Astrocyte (in vitro differentiated cells and primary cell): ENCODE results near the gene ASCL2. TPM values are rescaled to one million over a fixed set of nuclear protein-coding genes. Genes with fewer than 3 reads are reported as not detected.

ENCODE experiments used
- DNase-seq: peaks from one replicate; pipeline ENCODE4 v3.0.0-alpha.2; 2010; ENCODE audit warnings: low read depth
- FAIRE-seq: peaks from 2 replicates; lab custom pipeline; 2011; peaks lifted over from hg19 to GRCh38; lab: Jason Lieb, UNC
- H2AFZ ChIP-seq: 2 replicates; pipeline ENCODE4 v1.6.0; 2012; ENCODE audit warnings: low read depth, low read length, inconsistent platforms
- H3K27ac ChIP-seq: 2 replicates; pipeline ENCODE4 v1.5.1; 2011; ENCODE audit warnings: low read depth, low read length, inconsistent platforms
- H3K27me3 ChIP-seq: 2 replicates; pipeline ENCODE4 v1.6.0; 2011; ENCODE audit warnings: low read length, inconsistent platforms; ENCODE audit not compliant: insufficient read depth
- H3K36me3 ChIP-seq: 2 replicates; pipeline ENCODE4 v1.5.1; 2011; ENCODE audit warnings: low read length, inconsistent platforms; ENCODE audit not compliant: insufficient read depth
- H3K4me1 ChIP-seq: 2 replicates; pipeline ENCODE4 v1.5.1; 2011; ENCODE audit warnings: low read length, inconsistent platforms; ENCODE audit not compliant: insufficient read depth
- H3K4me2 ChIP-seq: 2 replicates; pipeline ENCODE4 v1.6.0; 2012; ENCODE audit warnings: low read length, inconsistent platforms
- H3K4me3 ChIP-seq: 2 replicates; pipeline ENCODE4 v1.5.1; 2011; ENCODE audit warnings: low read depth, mild to moderate bottlenecking, low read length, inconsistent platforms; ENCODE audit not compliant: insufficient read depth
- H3K79me2 ChIP-seq: 2 replicates; pipeline ENCODE4 v1.6.0; 2012; ENCODE audit warnings: mild to moderate bottlenecking, low read length, inconsistent platforms; ENCODE audit not compliant: insufficient read depth
- H3K9ac ChIP-seq: 2 replicates; pipeline ENCODE4 v1.6.0; 2012; ENCODE audit warnings: mild to moderate bottlenecking, low read length, inconsistent platforms
- H3K9me3 ChIP-seq: 2 replicates; pipeline ENCODE4 v1.5.1; 2012; ENCODE audit warnings: low read depth, mild to moderate bottlenecking, low read length, inconsistent platforms; ENCODE audit not compliant: insufficient read depth
- H4K20me1 ChIP-seq: 2 replicates; pipeline ENCODE4 v1.6.0; 2012; ENCODE audit warnings: low read length, inconsistent platforms; ENCODE audit not compliant: insufficient read depth
- H3K27ac Mint-ChIP-seq: one replicate; pipeline ENCODE4 v1.8.0; 2021; ENCODE audit warnings: mild to moderate bottlenecking, mixed read lengths; ENCODE audit not compliant: unreplicated experiment
- H3K27me3 Mint-ChIP-seq: one replicate; pipeline ENCODE4 v1.8.0; 2021; ENCODE audit warnings: low read depth, mixed read lengths; ENCODE audit not compliant: unreplicated experiment
- H3K36me3 Mint-ChIP-seq: one replicate; pipeline ENCODE4 v1.8.0; 2021; ENCODE audit warnings: low read depth, mixed read lengths; ENCODE audit not compliant: unreplicated experiment
- H3K4me1 Mint-ChIP-seq: one replicate; pipeline ENCODE4 v1.8.0; 2021; ENCODE audit warnings: low read depth, mixed read lengths; ENCODE audit not compliant: unreplicated experiment
- H3K4me3 Mint-ChIP-seq: one replicate; pipeline ENCODE4 v1.8.0; 2021; ENCODE audit warnings: mild to moderate bottlenecking, moderate library complexity, mixed read lengths; ENCODE audit not compliant: unreplicated experiment
- H3K9me3 Mint-ChIP-seq: one replicate; pipeline ENCODE4 v1.8.0; 2021; ENCODE audit warnings: mild to moderate bottlenecking, mixed read lengths; ENCODE audit not compliant: unreplicated experiment
- EZH2 ChIP-seq: IDR thresholded peaks from 2 replicates; pipeline ENCODE4 v1.6.1; 2012; ENCODE audit warnings: mild to moderate bottlenecking, low read length, inconsistent platforms; ENCODE audit not compliant: insufficient read depth
- total RNA-seq: library from RNA; stranded (reverse); gene quantifications from 2 replicates; pipeline ENCODE4 v1.2.1, GENCODE V29; 2021
- TF ChIP-seq, protein P1 (sequence below): IDR thresholded peaks from 2 replicates; pipeline ENCODE4 v1.5.1; 2011; ENCODE audit warnings: low read depth, mild to moderate bottlenecking, inconsistent platforms, low read length, moderate library complexity; ENCODE audit not compliant: insufficient read depth

The ASCL2 gene
- total RNA-seq, 1 donor from 2014 or later = not detected

DNA sequence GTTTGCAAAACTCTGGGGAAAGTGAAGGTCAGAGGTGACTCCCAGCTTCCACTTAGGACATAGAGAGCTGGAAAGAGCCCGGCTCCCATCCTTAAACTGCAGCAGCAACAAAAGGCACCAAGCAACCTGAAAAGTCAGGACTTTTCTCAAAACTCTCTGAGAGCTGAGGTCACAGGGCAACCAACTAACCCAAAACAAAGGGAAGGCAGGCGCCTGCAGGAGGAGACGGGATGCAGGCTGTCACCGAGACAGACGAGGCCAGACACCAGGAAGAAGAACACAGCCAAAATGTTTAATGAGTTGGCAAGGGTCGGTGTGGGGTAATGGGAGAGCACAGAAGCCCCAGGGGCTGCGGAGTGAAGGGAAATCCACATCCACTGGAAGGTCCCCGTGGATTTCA lies 19.9 kb downstream of the ASCL2 start:
- DNase-seq (no peak), FAIRE-seq (no peak)
- no peak overlapping the region for H3K27ac Mint-ChIP-seq
- no peak overlapping the region for H3K4me3 Mint-ChIP-seq
- no peak overlapping the region for H3K4me3 ChIP-seq
- no peaks in the 10 kb centered on the region for H3K79me2 ChIP-seq
- H3K36me3 ChIP-seq = no peaks in the 10 kb centered on the region
- H3K27ac ChIP-seq = no peak overlapping the region
- H3K4me2 ChIP-seq = no peak overlapping the region
- no peak for TF ChIP-seq EZH2
- TF ChIP-seq, protein P1, sequence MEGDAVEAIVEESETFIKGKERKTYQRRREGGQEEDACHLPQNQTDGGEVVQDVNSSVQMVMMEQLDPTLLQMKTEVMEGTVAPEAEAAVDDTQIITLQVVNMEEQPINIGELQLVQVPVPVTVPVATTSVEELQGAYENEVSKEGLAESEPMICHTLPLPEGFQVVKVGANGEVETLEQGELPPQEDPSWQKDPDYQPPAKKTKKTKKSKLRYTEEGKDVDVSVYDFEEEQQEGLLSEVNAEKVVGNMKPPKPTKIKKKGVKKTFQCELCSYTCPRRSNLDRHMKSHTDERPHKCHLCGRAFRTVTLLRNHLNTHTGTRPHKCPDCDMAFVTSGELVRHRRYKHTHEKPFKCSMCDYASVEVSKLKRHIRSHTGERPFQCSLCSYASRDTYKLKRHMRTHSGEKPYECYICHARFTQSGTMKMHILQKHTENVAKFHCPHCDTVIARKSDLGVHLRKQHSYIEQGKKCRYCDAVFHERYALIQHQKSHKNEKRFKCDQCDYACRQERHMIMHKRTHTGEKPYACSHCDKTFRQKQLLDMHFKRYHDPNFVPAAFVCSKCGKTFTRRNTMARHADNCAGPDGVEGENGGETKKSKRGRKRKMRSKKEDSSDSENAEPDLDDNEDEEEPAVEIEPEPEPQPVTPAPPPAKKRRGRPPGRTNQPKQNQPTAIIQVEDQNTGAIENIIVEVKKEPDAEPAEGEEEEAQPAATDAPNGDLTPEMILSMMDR = no peak
- no peak overlapping the region for H3K9ac ChIP-seq
- no peaks in the 10 kb centered on the region for H3K4me1 ChIP-seq
- H3K27me3 Mint-ChIP-seq = peaks cover 33% of the 10 kb centered on the region
- H3K9me3 ChIP-seq = no peaks in the 10 kb centered on the region
- no peaks in the 10 kb centered on the region for H3K4me1 Mint-ChIP-seq
- peaks cover 14% of the 10 kb centered on the region for H3K9me3 Mint-ChIP-seq
- H4K20me1 ChIP-seq = no peaks in the 10 kb centered on the region
- H2AFZ ChIP-seq = no peak overlapping the region
- H3K36me3 Mint-ChIP-seq = no peaks in the 10 kb centered on the region
- peaks cover 2% of the 10 kb centered on the region for H3K27me3 ChIP-seq

DNA sequence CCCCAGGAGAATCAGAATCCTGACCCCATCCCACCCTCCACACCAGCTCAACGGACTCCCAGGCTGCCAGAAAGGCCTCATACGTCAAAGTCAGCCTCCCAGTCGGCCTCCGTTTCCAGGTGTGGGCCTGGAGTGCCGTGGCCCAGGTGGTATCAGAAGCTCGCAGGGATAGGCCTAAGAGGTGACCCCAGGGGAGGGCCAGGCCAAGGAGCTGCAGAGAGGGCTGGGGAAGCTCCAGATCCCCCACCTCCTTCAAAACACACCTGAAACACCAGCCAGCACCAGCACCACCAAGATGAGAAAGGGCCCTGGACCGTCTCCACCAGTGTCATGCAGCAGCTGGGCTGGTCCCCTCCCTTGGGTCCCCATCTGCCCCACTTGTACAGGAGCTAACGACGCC lies 20.3 kb downstream of the ASCL2 start:
- peaks cover 34% of the 10 kb centered on the region for H3K27me3 Mint-ChIP-seq
- Histone ChIP-seq H3K27ac (no peak overlapping the region), H3K27me3 (peaks cover 2% of the 10 kb centered on the region), H3K4me3 (no peak overlapping the region), H3K79me2 (no peaks in the 10 kb centered on the region), H3K4me1 (no peaks in the 10 kb centered on the region), H3K9ac (no peak overlapping the region), H3K4me2 (no peak overlapping the region), H3K36me3 (no peaks in the 10 kb centered on the region), H2AFZ (no peak overlapping the region), H4K20me1 (no peaks in the 10 kb centered on the region), H3K9me3 (no peaks in the 10 kb centered on the region)
- H3K4me1 Mint-ChIP-seq = no peaks in the 10 kb centered on the region
- H3K36me3 Mint-ChIP-seq = no peaks in the 10 kb centered on the region
- no peak overlapping the region for H3K4me3 Mint-ChIP-seq
- no peak for DNase-seq
- TF ChIP-seq, protein P1 = no peak
- TF ChIP-seq EZH2 = no peak
- FAIRE-seq = no peak
- H3K9me3 Mint-ChIP-seq = peaks cover 14% of the 10 kb centered on the region
- no peak overlapping the region for H3K27ac Mint-ChIP-seq

DNA sequence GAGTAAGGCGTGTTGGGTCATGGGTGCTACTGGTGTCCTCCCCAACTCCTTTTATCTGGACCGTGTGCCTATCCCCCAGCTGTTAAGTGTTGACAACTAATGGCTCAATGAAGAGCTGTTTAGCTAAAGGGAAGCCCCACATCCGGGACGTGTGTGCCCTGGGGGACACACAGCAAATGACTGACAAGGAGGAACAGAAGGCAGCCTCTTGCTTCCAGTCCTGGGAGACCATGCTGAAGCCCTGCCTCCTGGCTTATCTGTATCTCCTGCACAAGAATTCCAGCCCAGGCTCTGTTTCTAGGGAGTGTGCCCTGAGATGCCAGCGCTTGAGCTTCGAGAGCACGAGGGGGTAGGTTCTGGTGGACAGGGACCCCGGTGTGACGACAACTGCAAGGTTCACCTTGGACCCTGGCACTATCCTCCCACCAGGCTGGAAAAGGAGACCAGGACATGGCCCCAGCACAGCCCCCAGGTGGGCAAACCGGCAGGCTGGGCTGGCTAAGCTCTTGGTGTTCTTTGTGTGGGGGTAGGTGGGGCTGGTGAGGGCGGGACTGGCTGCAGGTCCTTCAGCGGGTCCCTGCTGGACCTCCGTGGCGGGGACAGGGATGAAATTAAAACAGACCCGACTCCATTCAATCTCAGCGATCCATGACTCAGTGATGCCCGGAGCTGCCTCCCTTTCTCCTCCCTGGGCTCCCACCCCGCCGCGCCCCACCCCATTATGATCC lies 21.0 kb downstream of the ASCL2 start:
- H3K4me1 ChIP-seq = no peaks in the 10 kb centered on the region
- no peak overlapping the region for H3K4me2 ChIP-seq
- no peaks in the 10 kb centered on the region for H4K20me1 ChIP-seq
- Mint-ChIP-seq H3K4me1 (no peaks in the 10 kb centered on the region), H3K27me3 (peaks cover 40% of the 10 kb centered on the region), H3K4me3 (no peak overlapping the region), H3K36me3 (no peaks in the 10 kb centered on the region), H3K9me3 (peaks cover 14% of the 10 kb centered on the region), H3K27ac (no peak overlapping the region)
- H3K9ac ChIP-seq = no peak overlapping the region
- no peaks in the 10 kb centered on the region for H3K36me3 ChIP-seq
- no peak for DNase-seq
- no peak for TF ChIP-seq EZH2
- TF ChIP-seq, protein P1 = no peak
- FAIRE-seq = no peak
- H3K9me3 ChIP-seq = no peaks in the 10 kb centered on the region
- H3K27ac ChIP-seq = no peak overlapping the region
- H3K4me3 ChIP-seq = no peak overlapping the region
- H3K79me2 ChIP-seq = no peaks in the 10 kb centered on the region
- no peak overlapping the region for H2AFZ ChIP-seq
- H3K27me3 ChIP-seq = peaks cover 5% of the 10 kb centered on the region
